ENCODE results near the gene ADAMTSL3. TPM values are rescaled to one million over a fixed set of nuclear protein-coding genes. Genes with fewer than 3 reads are reported as not detected.
A peak's percentile ranks its signal among the peaks of the same experiment; 100 is the strongest.

The ADAMTSL3 gene
- total and polyA plus RNA-seq, 2 experiments from 2014 or later: 0.61 to 0.87 TPM

- Histone ChIP-seq H3K4me2 (peak overlapping the region; percentile 82), H3K27me3 (ENCODE audit: insufficient read depth) (peaks cover 48% of the 10 kb centered on the region), H3K4me1 (ENCODE audit: insufficient read depth) (peaks cover 4% of the 10 kb centered on the region; the same call in 1 of the 2 replicates), H3K27ac (ENCODE audit: low read depth) (no peak overlapping the region), H3K4me3 (peak overlapping the region; percentile 70), H4K20me1 (replicated peaks; ENCODE audit: insufficient read depth) (no peaks in the 10 kb centered on the region), H3F3A (replicated peaks; ENCODE audit: low read depth) (0 out of 2 replicates have a peak, but pooled peaks cover 4% of the 10 kb centered on the region), H3K9me2 (ENCODE audit: insufficient read depth) (0 out of 2 replicates have a peak, but pooled peaks cover 7% of the 10 kb centered on the region), H3K36me3 (ENCODE audit: insufficient read depth) (no peaks in the 10 kb centered on the region; the same call in 1 of the 2 replicates), H2AFZ (peak overlapping the region; percentile 94), H3K79me2 (replicated peaks; ENCODE audit: insufficient read depth) (no peaks in the 10 kb centered on the region)
- no peak for DNase-seq (ENCODE audit: low spot score)
- no peaks in the 10 kb centered on the region for H3K9me3 Mint-ChIP-seq
- H3K4me1 Mint-ChIP-seq: peaks cover 19% of the 10 kb centered on the region
- peak; percentile 41 for ATAC-seq
- no peaks in the 10 kb centered on the region; the same call in 2 of the 3 replicates for H3K36me3 Mint-ChIP-seq (ENCODE audit: low read depth)
- H3K27me3 Mint-ChIP-seq (ENCODE audit: insufficient read depth, low read depth, poor library complexity): peaks cover 39% of the 10 kb centered on the region
- peak overlapping the region; percentile 59 for H3K4me3 Mint-ChIP-seq
- H3K27ac Mint-ChIP-seq: no peak overlapping the region
- TF ChIP-seq CREB1 (CRISPR knock-in tag; IDR thresholded peaks at IDR 0.05; ENCODE audit: low read depth): no peak
- no peak for TF ChIP-seq CTCF (conservative IDR thresholded peaks at IDR 0.05; ENCODE audit: low read depth in 2 of 2)
- TF ChIP-seq ZNF462 (CRISPR knock-in tag; IDR thresholded peaks at IDR 0.05): 0 out of 2 replicates have a peak, but pooled peaks have one; percentile 3
Measured at GRCh38 chr15:83653288-83653638, 660 bp upstream of the ADAMTSL3 start.
